ENCODE measurements around the gene GPT2.
A peak's percentile ranks its signal among the peaks of the same experiment; 100 is the strongest.

The GPT2 gene

GRCh38 chr16:46972429-46973206, 88.5 kb downstream of the GPT2 start:
- peak; percentile 63 for DNase-seq

- DNase-seq: peak; percentile 94
Observed at GRCh38 chr16:46973207-46973995, 89.2 kb downstream of the GPT2 start, which contains the start of gene DNAJA2. TSS of gene DNAJA2 (minus strand) at chr16:46973674. CDS start at chr16:46973572, 102 bp downstream.

GRCh38 chr16:46973996-46974324, 89.8 kb downstream of the GPT2 start:
- no peak for DNase-seq

GRCh38 chr16:46974352-46974751, 90.2 kb downstream of the GPT2 start:
- DNase-seq: peak; percentile 63

GRCh38 chr16:46975165-46975564, 91.0 kb downstream of the GPT2 start:
- DNase-seq: no peak

GRCh38 chr16:46975908-46976470, 91.8 kb downstream of the GPT2 start:
- DNase-seq: no peak

GRCh38 chr16:46976550-46976949, 92.4 kb downstream of the GPT2 start:
- peak; percentile 21 for DNase-seq

All from activated CD4-positive, alpha-beta T cell treated with anti-CD3 and anti-CD28 coated beads, Interleukin-10, Interleukin-2, amounts not matched to agents 100 ng/mL and 50 ng/mL, durations not matched to agents 16 hours and 8 hours (primary cell).